GM23248 (cell line): Measurements from ENCODE around the gene ERC1.

Experiments used
- EZH2 ChIP-seq: fragments of 200-600 bp; sonication (generic); IDR thresholded peaks from 2 replicates; pipeline ENCODE4 v1.6.1; 2018; ENCODE audit warnings: antibody characterized with exemption, mild to moderate bottlenecking; ENCODE audit not compliant: insufficient read depth, poor library complexity, severe bottlenecking
- EZH2phosphoT487 ChIP-seq: fragments of 200-600 bp; sonication (generic); IDR thresholded peaks from 2 replicates; pipeline ENCODE4 v1.6.1; 2018; ENCODE audit warnings: antibody characterized with exemption, moderate library complexity, mild to moderate bottlenecking, low read depth; ENCODE audit not compliant: insufficient read depth

GRCh38 chr12:1369938-1370500, 379.0 kb downstream of the ERC1 start:
- TF ChIP-seq EZH2 (no peak), EZH2phosphoT487 (no peak)
